ENCODE data around the gene CPNE5. TPM values are rescaled to one million over a fixed set of nuclear protein-coding genes. Genes with fewer than 3 reads are reported as not detected.

CPNE5 gene
- total RNA-seq, 2 donors from 2014 or later, result 0.25 to 3.0 TPM

DNA sequence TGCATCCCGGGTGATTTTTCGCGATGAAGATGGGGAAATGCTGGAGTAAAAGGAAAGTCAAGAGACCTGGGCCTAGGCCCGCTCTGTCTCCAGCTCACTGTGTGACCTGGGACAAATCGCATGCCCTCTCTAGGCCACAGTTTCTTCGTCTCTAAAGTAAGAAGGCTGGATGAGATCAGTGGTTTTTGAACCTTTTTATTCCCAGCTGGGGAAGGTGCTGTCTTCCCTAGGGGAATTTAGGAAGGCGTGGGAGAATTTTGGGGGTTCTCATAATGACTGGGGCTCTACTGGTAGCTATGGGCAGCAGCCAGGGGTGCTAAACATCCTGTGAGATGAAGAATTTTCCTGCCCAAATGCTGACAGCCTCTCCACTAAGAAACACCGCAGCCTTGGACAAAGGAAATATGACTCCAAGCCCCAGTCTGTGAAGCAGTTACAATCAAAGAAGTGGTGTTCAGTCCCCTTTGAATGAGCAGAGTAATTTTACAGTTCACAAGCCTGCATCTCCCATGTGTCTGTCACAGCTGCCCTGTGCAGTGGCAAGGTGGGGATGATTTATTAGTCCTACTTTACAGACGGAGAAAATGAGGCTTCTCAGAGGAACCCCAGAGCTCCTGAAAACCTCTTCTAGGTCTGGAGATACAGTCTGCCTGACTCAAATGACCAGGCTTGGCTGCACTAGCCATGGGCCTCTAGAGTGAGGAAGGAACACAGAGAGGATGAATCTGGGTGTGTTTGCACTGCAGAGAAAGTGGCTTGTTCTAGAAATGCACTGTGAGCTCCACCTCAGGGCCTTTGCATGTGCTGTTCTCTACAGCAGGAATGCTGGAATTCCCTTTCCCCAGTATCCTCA lies 84.4 kb downstream of the CPNE5 start:
- no peak for ATAC-seq
- no peak for DNase-seq (ENCODE audit: low spot score in 2 of 2)
- Mint-ChIP-seq H3K36me3 (peaks cover 0 to 8% of the 10 kb centered on the region in 2 donors), H3K9me3 (peaks cover 0 to 3% of the 10 kb centered on the region in 2 donors), H3K27ac (peak overlapping the region; percentile 46 to 86)

- DNase-seq (ENCODE audit: low spot score in 2 of 2), result no peak
These were observed 85.4 kb downstream of the CPNE5 start for GRCh38 chr6:36753671-36754405.

DNA sequence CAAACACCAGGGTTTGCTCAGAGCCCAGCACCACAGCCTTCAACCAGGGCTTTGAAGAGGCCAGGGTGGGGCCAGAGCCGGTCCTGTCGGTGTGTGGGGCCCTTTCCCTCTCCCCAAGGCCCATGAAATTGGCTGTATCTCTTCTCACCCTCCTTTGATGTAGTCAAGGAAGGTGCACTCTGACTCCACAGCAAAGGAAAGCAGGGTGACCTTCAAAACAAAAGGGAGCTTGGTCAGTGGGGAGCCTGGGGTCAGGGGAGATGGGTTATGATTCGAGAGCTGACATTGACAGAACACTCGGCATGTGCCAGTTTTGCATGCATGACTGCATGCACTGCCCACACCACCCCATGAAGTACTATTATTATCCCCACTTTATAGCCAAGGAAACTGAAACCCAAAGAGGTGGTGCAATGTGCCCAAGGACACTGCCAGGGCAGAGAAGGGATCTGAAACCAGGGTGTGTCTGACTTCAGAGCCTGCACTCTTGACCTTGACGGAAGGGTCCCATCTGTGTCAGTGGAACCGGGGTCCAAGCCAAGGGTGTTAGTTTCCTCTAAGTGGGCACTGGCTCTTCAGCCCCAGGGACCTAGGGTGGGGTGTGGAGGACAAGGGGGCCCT lies 86.2 kb downstream of the CPNE5 start:
- DNase-seq (ENCODE audit: low spot score in 2 of 2), result no peak
- peak overlapping the region in 1 of 2 donors; percentile 96 for H3K27ac Mint-ChIP-seq
- H3K36me3 Mint-ChIP-seq, result peaks cover 5 to 13% of the 10 kb centered on the region in 2 donors
- peaks cover 3 to 4% of the 10 kb centered on the region in 2 donors for H3K9me3 Mint-ChIP-seq
- ATAC-seq, result peak; percentile 1 to 8

More at GRCh38 chr6:36753671-36754405, 85.4 kb downstream of the CPNE5 start:
- ATAC-seq, result no peak
- peaks cover 0 to 8% of the 10 kb centered on the region in 2 donors for H3K36me3 Mint-ChIP-seq
- peaks cover 0 to 3% of the 10 kb centered on the region in 2 donors for H3K9me3 Mint-ChIP-seq
- H3K27ac Mint-ChIP-seq, result peak overlapping the region; percentile 46 to 53

GRCh38 chr6:36752187-36752885 lies 86.9 kb downstream of the CPNE5 start:
- peak overlapping the region; percentile 65 to 96 for H3K27ac Mint-ChIP-seq
- H3K36me3 Mint-ChIP-seq, result peaks cover 5 to 13% of the 10 kb centered on the region in 2 donors
- DNase-seq (ENCODE audit: low spot score in 2 of 2) (peak in 1 of 2 donors; percentile 23), ATAC-seq (peak; percentile 7 to 73)
- H3K9me3 Mint-ChIP-seq, result peaks cover 3 to 4% of the 10 kb centered on the region in 2 donors

- Mint-ChIP-seq H3K36me3 (peaks cover 5 to 13% of the 10 kb centered on the region in 2 donors), H3K9me3 (peaks cover 3 to 4% of the 10 kb centered on the region in 2 donors), H3K27ac (peak overlapping the region in 1 of 2 donors; percentile 65)
- ATAC-seq, result no peak
- no peak for DNase-seq (ENCODE audit: low spot score in 2 of 2)
These were observed 87.4 kb downstream of the CPNE5 start for GRCh38 chr6:36751833-36752186.

DNA sequence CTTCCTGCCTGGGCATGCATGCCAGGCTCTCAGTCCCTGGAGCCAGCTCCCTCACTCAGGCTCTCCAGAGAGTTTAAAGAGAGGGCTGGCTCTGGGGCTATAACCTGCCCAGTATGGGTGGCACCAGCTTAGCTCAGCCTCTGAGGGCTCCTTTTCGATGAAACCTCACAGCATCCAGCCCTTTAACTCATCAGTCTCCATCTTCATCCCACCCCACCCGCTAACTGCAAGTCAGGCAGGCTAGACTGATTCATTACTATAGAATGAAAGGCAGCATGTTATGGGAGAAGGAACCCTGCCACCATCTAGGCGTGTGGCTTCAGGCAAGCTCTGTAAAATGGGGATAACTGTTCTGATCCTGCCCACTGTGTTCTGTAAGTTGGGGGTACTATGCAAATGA lies 88.2 kb downstream of the CPNE5 start:
- no peak for ATAC-seq
- Mint-ChIP-seq H3K36me3 (peaks cover 5 to 13% of the 10 kb centered on the region in 2 donors), H3K27ac (no peak overlapping the region), H3K9me3 (peaks cover 3 to 4% of the 10 kb centered on the region in 2 donors)
- DNase-seq (ENCODE audit: low spot score in 2 of 2), result no peak

GRCh38 chr6:36749829-36750489 lies 89.3 kb downstream of the CPNE5 start:
- DNase-seq (ENCODE audit: low spot score in 2 of 2) (no peak), ATAC-seq (no peak)
- peaks cover 5 to 13% of the 10 kb centered on the region in 2 donors for H3K36me3 Mint-ChIP-seq

GRCh38 chr6:36746251-36746650 lies 93.0 kb downstream of the CPNE5 start:
- H3K9me3 Mint-ChIP-seq, result peaks cover 3 to 4% of the 10 kb centered on the region in 2 donors
- H3K36me3 Mint-ChIP-seq, result peaks cover 5 to 13% of the 10 kb centered on the region in 2 donors
- ATAC-seq (no peak), DNase-seq (ENCODE audit: low spot score in 2 of 2) (no peak)
- H3K27ac Mint-ChIP-seq, result no peak overlapping the region

More at GRCh38 chr6:36749829-36750489, 89.3 kb downstream of the CPNE5 start:
- Mint-ChIP-seq H3K9me3 (peaks cover 3 to 4% of the 10 kb centered on the region in 2 donors), H3K27ac (no peak overlapping the region)

DNA sequence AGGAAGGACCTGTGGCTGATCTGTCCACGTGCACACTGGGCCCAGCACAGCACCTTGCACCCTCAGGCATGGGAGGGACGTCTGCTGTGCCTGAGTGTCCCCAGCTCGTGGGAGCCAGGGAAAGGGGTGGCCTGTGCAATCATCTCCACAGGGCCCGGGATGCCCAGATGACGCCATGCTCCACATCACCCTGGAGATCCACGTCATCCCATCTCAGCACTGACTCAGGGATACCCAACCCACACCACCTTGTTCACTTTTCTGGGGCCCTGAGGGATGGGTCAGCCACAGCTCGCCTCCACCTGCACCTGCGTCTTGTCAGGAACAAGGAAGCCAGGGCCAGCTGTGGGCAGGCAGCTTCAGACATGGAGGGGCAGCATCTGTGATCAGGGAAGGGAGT lies 93.4 kb downstream of the CPNE5 start:
- DNase-seq (ENCODE audit: low spot score in 2 of 2) (no peak), ATAC-seq (no peak)
- Mint-ChIP-seq H3K9me3 (peaks cover 3 to 4% of the 10 kb centered on the region in 2 donors), H3K27ac (no peak overlapping the region), H3K36me3 (peaks cover 5 to 13% of the 10 kb centered on the region in 2 donors)

GRCh38 chr6:36745283-36745682 lies 94.0 kb downstream of the CPNE5 start:
- Mint-ChIP-seq H3K27ac (no peak overlapping the region), H3K36me3 (peaks cover 5 to 10% of the 10 kb centered on the region in 2 donors), H3K9me3 (peaks cover 0 to 4% of the 10 kb centered on the region in 2 donors)
- DNase-seq (ENCODE audit: low spot score in 2 of 2) (no peak), ATAC-seq (no peak)

DNA sequence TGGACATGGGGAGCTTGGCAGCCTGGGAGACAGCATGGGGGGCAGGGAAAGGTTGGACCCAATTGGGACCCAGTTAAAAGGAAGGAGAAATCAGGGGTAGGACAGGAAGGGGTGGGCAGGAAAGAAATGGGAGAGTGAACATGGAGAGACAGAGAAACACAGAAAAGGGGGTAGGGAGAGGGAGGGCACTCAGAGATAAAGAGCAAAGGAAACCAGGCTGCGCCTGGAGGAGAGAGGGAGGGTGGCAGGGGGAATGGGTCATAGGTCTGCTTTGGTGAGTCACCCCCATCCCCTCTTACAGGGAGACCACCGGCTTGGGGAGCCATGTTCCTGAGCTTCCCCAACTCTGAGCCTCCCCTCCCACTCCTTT lies 95.0 kb downstream of the CPNE5 start:
- H3K9me3 Mint-ChIP-seq, result peaks cover 0 to 4% of the 10 kb centered on the region in 2 donors
- peaks cover 5% of the 10 kb centered on the region in 2 donors for H3K36me3 Mint-ChIP-seq
- no peak for ATAC-seq
- peak overlapping the region in 1 of 2 donors; percentile 54 for H3K27ac Mint-ChIP-seq
- DNase-seq (ENCODE audit: low spot score in 2 of 2), result no peak

DNA sequence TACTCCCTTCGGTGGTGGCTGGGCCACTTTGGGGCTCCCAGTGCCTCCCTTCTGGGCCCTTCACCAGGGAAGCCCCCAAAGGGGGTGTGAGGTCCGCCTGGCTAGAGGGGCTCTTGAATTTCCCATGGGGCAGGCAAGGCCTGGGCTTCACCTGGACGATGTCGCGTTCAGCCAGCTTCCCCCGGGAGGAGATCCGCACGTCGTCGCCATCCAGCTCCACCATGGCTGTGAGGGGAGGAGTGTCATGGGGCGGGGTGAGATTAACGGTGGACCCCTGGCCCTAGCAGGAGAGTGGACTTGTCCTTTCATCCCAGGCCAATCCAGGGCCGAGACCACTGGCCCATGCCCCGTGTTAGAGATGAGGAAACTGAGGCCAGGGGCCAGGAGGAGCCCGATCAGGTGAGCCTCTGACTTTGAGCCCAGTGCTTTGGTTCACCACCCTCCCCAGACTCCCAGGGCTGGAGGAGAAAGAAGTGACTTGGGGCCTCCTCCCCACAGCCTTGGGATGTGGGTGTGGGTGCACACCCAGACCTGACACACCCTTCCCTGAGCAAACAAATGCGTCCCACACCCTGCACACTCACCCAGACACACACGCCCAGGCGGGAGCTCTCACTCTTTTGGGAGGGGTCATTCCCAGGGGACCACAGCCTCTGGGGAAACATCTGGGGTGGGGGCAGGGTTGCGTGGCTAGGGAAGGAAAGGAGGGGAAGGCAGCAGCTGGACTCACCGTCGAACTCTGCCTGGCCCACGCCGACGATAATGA lies 95.5 kb downstream of the CPNE5 start:
- Mint-ChIP-seq H3K9me3 (peaks cover 0 to 4% of the 10 kb centered on the region in 2 donors), H3K36me3 (peaks cover 5% of the 10 kb centered on the region in 2 donors), H3K27ac (peak overlapping the region in 1 of 2 donors; percentile 54)
- no peak for ATAC-seq
- DNase-seq (ENCODE audit: low spot score in 2 of 2), result no peak

GRCh38 chr6:36743032-36743431 lies 96.2 kb downstream of the CPNE5 start:
- no peak overlapping the region for H3K27ac Mint-ChIP-seq
- no peak for DNase-seq (ENCODE audit: low spot score in 2 of 2)
- no peaks in the 10 kb centered on the region for H3K36me3 Mint-ChIP-seq
- H3K9me3 Mint-ChIP-seq, result no peaks in the 10 kb centered on the region
- ATAC-seq, result no peak

DNA sequence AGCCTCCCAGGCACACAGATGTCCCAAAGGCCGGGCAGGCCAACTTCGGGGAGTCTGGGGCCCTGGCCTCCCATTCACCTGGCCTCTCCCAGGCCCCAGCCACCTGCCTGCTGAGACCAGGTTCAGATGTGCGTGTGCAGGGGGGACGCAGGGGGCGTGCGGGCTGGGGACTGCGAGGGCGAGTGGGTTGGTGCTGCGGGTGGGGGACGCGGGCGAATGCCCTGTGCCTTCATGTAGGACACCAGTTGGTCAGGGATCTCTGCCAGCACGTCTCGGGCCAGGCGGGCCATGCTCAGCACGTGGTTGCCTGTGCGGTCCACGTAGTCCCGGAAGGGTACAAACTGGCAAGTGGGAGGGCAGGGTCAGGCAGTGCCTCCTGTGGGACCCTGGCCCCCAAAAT lies 97.1 kb downstream of the CPNE5 start:
- no peaks in the 10 kb centered on the region for H3K36me3 Mint-ChIP-seq
- H3K27ac Mint-ChIP-seq, result no peak overlapping the region
- DNase-seq (ENCODE audit: low spot score in 2 of 2), result no peak
- H3K9me3 Mint-ChIP-seq, result no peaks in the 10 kb centered on the region
- no peak for ATAC-seq

- H3K36me3 Mint-ChIP-seq, result no peaks in the 10 kb centered on the region
- DNase-seq (ENCODE audit: low spot score in 2 of 2) (no peak), ATAC-seq (no peak)
- H3K27ac Mint-ChIP-seq, result peak overlapping the region in 1 of 2 donors; percentile 10
- H3K9me3 Mint-ChIP-seq, result no peaks in the 10 kb centered on the region
These were observed 98.4 kb downstream of the CPNE5 start for GRCh38 chr6:36740818-36741179.
